ENCODE measurements around the gene SORCS2.

SORCS2 gene

GRCh38 chr4:7474320-7474719 is 282.0 kb downstream of the SORCS2 start:
- DNase-seq (ENCODE audit: low read depth, low spot score), result no peak
- ChIA-PET CTCF (no interaction called here), POLR2A (no interaction called here)
- H3K4me3 ChIP-seq (ENCODE audit: low read depth, low read length), result no peak overlapping the region
- TF ChIP-seq CTCF (IDR thresholded peaks at IDR 0.05; ENCODE audit: insufficient read depth, low read length, missing control alignments), result no peak

- no peak for DNase-seq (ENCODE audit: low read depth, low spot score)
- POLR2A ChIA-PET, result no interaction called here
- TF ChIP-seq CTCF (IDR thresholded peaks at IDR 0.05; ENCODE audit: insufficient read depth, low read length, missing control alignments), result no peak
- H3K4me3 ChIP-seq (ENCODE audit: low read depth, low read length), result no peak overlapping the region
- CTCF ChIA-PET, result no interaction called here
Measured at GRCh38 chr4:7475207-7475606, 282.9 kb downstream of the SORCS2 start.

GRCh38 chr4:7476820-7477219 is 284.5 kb downstream of the SORCS2 start:
- DNase-seq (ENCODE audit: low read depth, low spot score), result no peak
- ChIA-PET CTCF (interaction anchor here (1.1 kb wide), 1 partner anchor 243 kb away, joined by 3 read pairs; no protein-coding TSS in a partner anchor), POLR2A (no interaction called here)
- H3K4me3 ChIP-seq (ENCODE audit: low read depth, low read length), result no peak overlapping the region
- TF ChIP-seq CTCF (IDR thresholded peaks at IDR 0.05; ENCODE audit: insufficient read depth, low read length, missing control alignments), result no peak

GRCh38 chr4:7477695-7478094 is 285.4 kb downstream of the SORCS2 start:
- CTCF ChIA-PET, result no interaction called here
- POLR2A ChIA-PET, result no interaction called here
- no peak for TF ChIP-seq CTCF (IDR thresholded peaks at IDR 0.05; ENCODE audit: insufficient read depth, low read length, missing control alignments)

GRCh38 chr4:7478665-7479064 is 286.3 kb downstream of the SORCS2 start:
- H3K4me3 ChIP-seq (ENCODE audit: low read depth, low read length), result no peak overlapping the region
- POLR2A ChIA-PET, result no interaction called here
- CTCF ChIA-PET, result no interaction called here
- no peak for DNase-seq (ENCODE audit: low read depth, low spot score)
- TF ChIP-seq CTCF (IDR thresholded peaks at IDR 0.05; ENCODE audit: insufficient read depth, low read length, missing control alignments), result no peak

More at GRCh38 chr4:7477695-7478094, 285.4 kb downstream of the SORCS2 start:
- no peak for DNase-seq (ENCODE audit: low read depth, low spot score)
- H3K4me3 ChIP-seq (ENCODE audit: low read depth, low read length), result no peak overlapping the region

- no peak overlapping the region for H3K4me3 ChIP-seq (ENCODE audit: low read depth, low read length)
- TF ChIP-seq CTCF (IDR thresholded peaks at IDR 0.05; ENCODE audit: insufficient read depth, low read length, missing control alignments), result no peak
- no peak for DNase-seq (ENCODE audit: low read depth, low spot score)
- ChIA-PET CTCF (no interaction called here), POLR2A (no interaction called here)
Measured at GRCh38 chr4:7480423-7480822, 288.1 kb downstream of the SORCS2 start.
